ENCODE measurements around the gene MALAT1.

The MALAT1 gene

DNA sequence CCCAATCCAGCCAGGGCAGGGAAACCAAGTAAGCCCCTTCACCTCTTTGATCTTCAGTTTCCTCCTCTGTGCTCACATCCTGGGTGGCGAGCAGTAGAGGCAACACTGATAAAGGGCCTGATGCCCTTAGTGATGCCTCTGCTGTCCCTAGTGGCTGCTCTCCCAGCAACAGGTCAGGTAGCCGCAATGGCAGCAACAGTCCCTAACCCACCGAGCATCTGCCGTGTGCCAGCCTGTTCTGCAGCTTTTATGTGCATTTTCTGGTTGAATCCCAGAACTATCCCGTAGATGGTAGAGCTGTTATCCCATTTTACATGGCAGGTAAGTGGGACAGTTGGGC lies 31.3 kb downstream of the MALAT1 start:
- TF ChIP-seq, protein P1, sequence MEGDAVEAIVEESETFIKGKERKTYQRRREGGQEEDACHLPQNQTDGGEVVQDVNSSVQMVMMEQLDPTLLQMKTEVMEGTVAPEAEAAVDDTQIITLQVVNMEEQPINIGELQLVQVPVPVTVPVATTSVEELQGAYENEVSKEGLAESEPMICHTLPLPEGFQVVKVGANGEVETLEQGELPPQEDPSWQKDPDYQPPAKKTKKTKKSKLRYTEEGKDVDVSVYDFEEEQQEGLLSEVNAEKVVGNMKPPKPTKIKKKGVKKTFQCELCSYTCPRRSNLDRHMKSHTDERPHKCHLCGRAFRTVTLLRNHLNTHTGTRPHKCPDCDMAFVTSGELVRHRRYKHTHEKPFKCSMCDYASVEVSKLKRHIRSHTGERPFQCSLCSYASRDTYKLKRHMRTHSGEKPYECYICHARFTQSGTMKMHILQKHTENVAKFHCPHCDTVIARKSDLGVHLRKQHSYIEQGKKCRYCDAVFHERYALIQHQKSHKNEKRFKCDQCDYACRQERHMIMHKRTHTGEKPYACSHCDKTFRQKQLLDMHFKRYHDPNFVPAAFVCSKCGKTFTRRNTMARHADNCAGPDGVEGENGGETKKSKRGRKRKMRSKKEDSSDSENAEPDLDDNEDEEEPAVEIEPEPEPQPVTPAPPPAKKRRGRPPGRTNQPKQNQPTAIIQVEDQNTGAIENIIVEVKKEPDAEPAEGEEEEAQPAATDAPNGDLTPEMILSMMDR (IDR thresholded peaks at IDR 0.05) = no peak
- Histone ChIP-seq H3K4me3 (no peak overlapping the region), H3K27ac (no peak overlapping the region)
- no peak for DNase-seq (ENCODE audit: low spot score)

DNA sequence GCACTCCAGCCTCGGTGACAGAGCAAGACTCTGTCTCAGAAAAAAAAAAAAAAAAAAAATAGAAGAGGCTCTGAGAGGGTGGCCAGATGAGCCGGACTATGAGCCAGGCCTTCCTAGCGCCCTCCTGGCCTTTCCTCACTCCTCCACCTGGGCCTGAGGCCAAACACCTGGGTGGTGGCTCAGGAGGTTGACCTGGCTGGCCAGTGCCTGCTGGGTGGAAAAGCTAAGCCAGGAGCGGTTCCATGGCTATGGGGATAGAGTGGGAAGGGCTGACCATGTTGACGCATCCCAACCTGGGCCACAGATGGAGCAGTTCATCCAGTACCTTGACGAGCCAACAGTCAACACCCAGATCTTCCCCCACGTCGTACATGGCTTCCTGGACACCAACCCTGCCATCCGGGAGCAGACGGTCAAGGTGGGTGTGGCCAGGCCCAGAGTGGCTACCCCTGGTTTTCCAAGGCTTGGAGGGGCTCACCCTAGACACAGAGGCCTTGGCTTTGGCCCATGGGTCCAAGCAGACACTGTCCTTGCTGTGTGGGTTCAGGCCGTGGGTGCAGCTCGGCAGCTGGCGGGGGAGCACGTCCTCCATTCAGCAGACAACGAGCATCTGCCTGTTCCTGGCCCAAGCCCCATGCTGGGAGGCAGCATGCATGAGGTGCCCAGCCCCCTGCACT lies 33.7 kb downstream of the MALAT1 start:
- H3K27ac ChIP-seq = no peak overlapping the region

DNA sequence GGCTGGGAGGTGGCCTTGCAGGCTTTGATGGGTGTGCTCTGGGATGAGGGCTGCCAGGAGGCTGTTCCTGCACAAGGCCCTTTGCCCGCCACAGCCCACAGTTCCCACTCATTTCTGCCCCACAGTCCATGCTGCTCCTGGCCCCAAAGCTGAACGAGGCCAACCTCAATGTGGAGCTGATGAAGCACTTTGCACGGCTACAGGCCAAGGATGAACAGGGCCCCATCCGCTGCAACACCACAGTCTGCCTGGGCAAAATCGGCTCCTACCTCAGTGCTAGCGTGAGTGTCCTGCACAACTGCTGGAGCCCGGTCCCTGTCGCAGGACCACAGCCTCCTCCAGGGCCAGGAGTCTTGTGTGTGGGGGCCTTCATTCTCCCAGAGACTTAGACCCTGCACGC lies 36.3 kb downstream of the MALAT1 start:
- no peak for DNase-seq (ENCODE audit: low spot score)
- Histone ChIP-seq H3K4me3 (no peak overlapping the region), H3K27ac (no peak overlapping the region)
- TF ChIP-seq, protein P1 (IDR thresholded peaks at IDR 0.05) = no peak

More for the DNA sequence above, 33.7 kb downstream of the MALAT1 start:
- no peak for DNase-seq (ENCODE audit: low spot score)
- H3K4me3 ChIP-seq = no peak overlapping the region
- TF ChIP-seq, protein P1 (IDR thresholded peaks at IDR 0.05) = no peak

DNA sequence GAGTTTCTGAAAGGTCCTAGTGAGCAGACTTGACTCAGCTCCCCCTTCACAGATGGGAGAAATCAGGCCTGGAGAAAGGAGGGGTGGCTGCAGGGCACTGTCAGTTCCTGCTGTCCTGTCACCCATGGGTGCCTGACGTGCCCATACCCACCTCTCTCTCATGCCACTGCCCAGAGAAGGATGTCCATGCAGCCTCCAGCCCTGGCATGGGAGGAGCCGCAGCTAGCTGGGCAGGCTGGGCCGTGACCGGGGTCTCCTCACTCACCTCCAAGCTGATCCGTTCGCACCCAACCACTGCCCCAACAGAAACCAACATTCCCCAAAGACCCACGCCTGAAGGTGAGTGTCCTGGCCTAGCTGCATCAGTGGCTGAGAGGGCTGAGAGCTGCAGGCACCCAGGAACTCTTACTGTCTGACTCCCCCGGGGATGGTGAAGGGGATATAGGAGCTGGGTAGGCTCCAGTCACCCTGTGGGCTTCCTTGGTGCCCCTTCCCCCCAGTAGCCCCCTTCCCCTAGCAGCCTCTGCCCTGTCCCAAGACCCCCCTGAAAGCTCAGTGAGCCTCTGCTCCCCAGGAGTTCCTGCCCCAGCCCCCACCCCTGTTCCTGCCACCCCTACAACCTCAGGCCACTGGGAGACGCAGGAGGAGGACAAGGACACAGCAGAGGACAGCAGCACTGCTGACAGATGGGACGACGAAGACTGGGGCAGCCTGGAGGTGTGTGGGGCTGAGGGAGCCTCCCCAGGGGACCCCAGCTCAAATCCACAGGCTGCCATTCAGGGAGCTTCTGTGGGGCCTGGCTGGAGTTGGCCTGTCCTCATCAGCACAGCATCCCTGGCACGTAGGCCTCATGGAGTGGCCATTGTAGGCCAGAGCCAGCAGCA lies 37.8 kb downstream of the MALAT1 start:
- DNase-seq (ENCODE audit: low spot score) = no peak
- no peak overlapping the region for H3K4me3 ChIP-seq
- peak overlapping the region in 1 of 2 donors; percentile 29 for H3K27ac ChIP-seq
- TF ChIP-seq, protein P1 (IDR thresholded peaks at IDR 0.05) = no peak

DNA sequence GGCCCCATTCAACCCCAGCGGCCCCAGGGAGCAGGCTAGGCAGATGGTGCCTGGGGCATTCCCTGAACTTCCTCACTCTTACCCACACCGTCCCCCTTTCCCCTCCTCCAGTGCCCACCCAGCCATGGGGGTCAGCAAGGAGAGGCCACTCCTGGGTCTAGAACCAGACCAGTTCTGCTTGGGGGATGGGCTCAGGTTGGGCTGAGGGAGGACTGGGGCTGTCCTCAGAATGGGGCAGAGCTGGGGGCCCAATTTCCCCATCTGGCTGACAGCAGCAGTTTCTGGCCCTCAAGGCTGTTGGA lies 38.4 kb downstream of the MALAT1 start:
- TF ChIP-seq, protein P1 (IDR thresholded peaks at IDR 0.05) = no peak
- DNase-seq (ENCODE audit: low spot score) = no peak
- Histone ChIP-seq H3K27ac (peak overlapping the region in 1 of 2 donors; percentile 29), H3K4me3 (no peak overlapping the region)

DNA sequence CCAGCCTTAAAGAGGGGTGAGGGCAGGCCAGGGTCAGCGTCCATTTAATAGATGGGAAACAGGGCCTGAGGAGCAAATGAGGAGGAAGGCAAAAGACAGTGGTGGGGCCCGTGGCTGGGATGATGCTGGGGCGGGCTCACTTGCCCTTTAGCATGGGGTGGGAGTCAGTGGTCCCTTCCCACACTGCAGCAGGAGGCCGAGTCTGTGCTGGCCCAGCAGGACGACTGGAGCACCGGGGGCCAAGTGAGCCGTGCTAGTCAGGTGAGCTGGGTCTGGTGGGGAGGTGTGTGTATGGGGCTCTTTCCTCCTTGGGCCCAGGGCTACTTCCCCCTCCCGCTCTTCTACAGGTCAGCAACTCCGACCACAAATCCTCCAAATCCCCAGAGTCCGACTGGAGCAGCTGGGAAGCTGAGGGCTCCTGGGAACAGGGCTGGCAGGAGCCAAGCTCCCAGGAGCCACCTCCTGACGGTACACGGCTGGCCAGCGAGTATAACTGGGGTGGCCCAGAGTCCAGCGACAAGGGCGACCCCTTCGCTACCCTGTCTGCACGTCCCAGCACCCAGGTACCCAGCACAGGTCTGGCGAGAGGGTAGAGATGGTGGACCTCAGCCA lies 38.9 kb downstream of the MALAT1 start:
- DNase-seq (ENCODE audit: low spot score) = no peak
- Histone ChIP-seq H3K27ac (peak overlapping the region in 1 of 2 donors; percentile 3), H3K4me3 (no peak overlapping the region)
- TF ChIP-seq, protein P1 (IDR thresholded peaks at IDR 0.05) = no peak
